IMR-90 (cell line): ENCODE data around the gene DPH2. TPM values are rescaled to one million over a fixed set of nuclear protein-coding genes. Genes with fewer than 3 reads are reported as not detected.

Experiments used
- ATAC-seq: fragments of 200-7000 bp; cut with Tn5 transposase; 2 replicates; pipeline ENCODE4 v1.9.1; 2020; ENCODE audit warnings: low read depth, mild to moderate bottlenecking, moderate library complexity
- BruUV-seq: library from RNA; stranded (reverse); fragments of 400-500 nt; replicated peaks from 2 replicates; lab custom pipeline; 2021; lab: Mats Ljungman, UMichigan
- CTCF ChIA-PET: fragments of 300-600 bp; formaldehyde crosslinking; extraction: SDS; loops from one replicate; lab custom pipeline; 2021; ENCODE audit warnings: antibody characterized with exemption; lab: Yijun Ruan, JAX
- POLR2A ChIA-PET: fragments of 300-600 bp; sonication (Branson Sonifier 250); formaldehyde crosslinking; loops from one replicate; lab custom pipeline; 2022; ENCODE audit warnings: antibody characterized with exemption; ENCODE audit not compliant: unreplicated experiment; lab: Charles Lee
- DNase-seq: peaks from one replicate; pipeline ENCODE4 v3.0.0; 2013
- H2AFZ ChIP-seq: replicated peaks from 2 replicates; pipeline ENCODE3; 2013; ENCODE audit warnings: low read length, mild to moderate bottlenecking; ENCODE audit not compliant: poor library complexity
- H2AK5ac ChIP-seq: 2 replicates; pipeline ENCODE4 v1.6.1; 2013; ENCODE audit warnings: low read depth, low read length, inconsistent platforms
- H2AK9ac ChIP-seq: replicated peaks from 2 replicates; pipeline ENCODE3; 2013; ENCODE audit warnings: mild to moderate bottlenecking, low read depth, low read length, moderate library complexity; ENCODE audit not compliant: poor library complexity
- H2BK120ac ChIP-seq: 2 replicates; pipeline ENCODE4 v1.6.1; 2013; ENCODE audit warnings: low read depth, low read length, inconsistent platforms
- H2BK15ac ChIP-seq: 3 replicates; pipeline ENCODE4 v1.6.1; 2013; ENCODE audit warnings: low read depth, low read length, inconsistent platforms
- H2BK20ac ChIP-seq: 2 replicates; pipeline ENCODE4 v1.6.1; 2013; ENCODE audit warnings: low read depth, mild to moderate bottlenecking, inconsistent platforms, low read length, moderate library complexity
- H2BK5ac ChIP-seq: 2 replicates; pipeline ENCODE4 v1.6.1; 2013; ENCODE audit warnings: mild to moderate bottlenecking, low read depth, low read length, inconsistent platforms; ENCODE audit not compliant: poor library complexity, severe bottlenecking
- H3K14ac ChIP-seq: replicated peaks from 2 replicates; pipeline ENCODE4 v1.6.1; 2013; ENCODE audit warnings: low read depth, low read length, inconsistent platforms
- H3K18ac ChIP-seq: 2 replicates; pipeline ENCODE4 v1.6.1; 2013; ENCODE audit warnings: low read depth, low read length, control low read depth
- H3K23ac ChIP-seq: 2 replicates; pipeline ENCODE4 v1.6.1; 2013; ENCODE audit warnings: low read depth, low read length, inconsistent platforms
- H3K27ac ChIP-seq: 2 replicates; pipeline ENCODE4 v1.5.1; 2013; ENCODE audit warnings: mild to moderate bottlenecking, control low read depth, low read length; ENCODE audit not compliant: insufficient read depth
- H3K27me3 ChIP-seq: 2 replicates; pipeline ENCODE4 v1.6.1; 2013; ENCODE audit warnings: low read length; ENCODE audit not compliant: control insufficient read depth, insufficient read depth
- H3K36me3 ChIP-seq: 2 replicates; pipeline ENCODE4 v1.6.1; 2013; ENCODE audit warnings: low read length, mixed read lengths; ENCODE audit not compliant: control insufficient read depth, insufficient read depth
- H3K4ac ChIP-seq: 2 replicates; pipeline ENCODE4 v1.6.1; 2013; ENCODE audit warnings: low read depth, low read length, inconsistent platforms
- H3K4me1 ChIP-seq: 2 replicates; pipeline ENCODE4 v1.6.1; 2013; ENCODE audit warnings: low read length, mixed read lengths; ENCODE audit not compliant: control insufficient read depth, insufficient read depth
- H3K4me2 ChIP-seq: 2 replicates; pipeline ENCODE4 v1.6.1; 2013; ENCODE audit warnings: low read depth, mild to moderate bottlenecking, control low read depth, low read length, moderate library complexity
- H3K4me3 ChIP-seq: 2 replicates; pipeline ENCODE4 v1.5.1; 2013; ENCODE audit warnings: low read depth, mild to moderate bottlenecking, control low read depth, low read length, moderate library complexity; ENCODE audit not compliant: insufficient read depth
- H3K56ac ChIP-seq: 2 replicates; pipeline ENCODE4 v1.6.1; 2013; ENCODE audit warnings: low read length, inconsistent platforms; ENCODE audit not compliant: insufficient read depth; ENCODE audit errors: extremely low read depth
- H3K79me1 ChIP-seq, 2 experiments: 2 replicates each; pipeline ENCODE4 v1.6.1; 2013; ENCODE audit warnings: low read length in 2 of 2, inconsistent platforms in 1 of 2, low read depth in 1 of 2
- H3K9ac ChIP-seq: 2 replicates; pipeline ENCODE4 v1.6.1; 2013; ENCODE audit warnings: low read depth, low read length, control low read depth
- H3K9me1 ChIP-seq: 2 replicates; pipeline ENCODE4 v1.6.1; 2013; ENCODE audit warnings: low read length, inconsistent platforms; ENCODE audit not compliant: insufficient read depth
- H3K9me3 ChIP-seq: 2 replicates; pipeline ENCODE4 v1.6.1; 2013; ENCODE audit warnings: low read length; ENCODE audit not compliant: control insufficient read depth, insufficient read depth
- H4K20me1 ChIP-seq: 2 replicates; pipeline ENCODE4 v1.6.1; 2013; ENCODE audit warnings: low read length, inconsistent platforms; ENCODE audit not compliant: insufficient read depth
- H4K5ac ChIP-seq: 2 replicates; pipeline ENCODE4 v1.6.1; 2013; ENCODE audit warnings: mild to moderate bottlenecking, low read depth, low read length, control low read depth
- H4K8ac ChIP-seq, 2 experiments: 2 replicates each; pipeline ENCODE4 v1.6.1; 2013; ENCODE audit warnings: low read depth in 2 of 2, low read length in 2 of 2, control low read depth in 1 of 2, inconsistent platforms in 1 of 2
- H4K91ac ChIP-seq: 2 replicates; pipeline ENCODE4 v1.6.1; 2013; ENCODE audit warnings: low read depth, low read length, inconsistent platforms; ENCODE audit not compliant: insufficient read depth
- BHLHE40 ChIP-seq: fragments of 150-350 bp; IDR thresholded peaks from 2 replicates; pipeline ENCODE4 v1.6.1; 2016; ENCODE audit warnings: mild to moderate bottlenecking, low read depth, low read length
- CEBPB ChIP-seq: IDR thresholded peaks from 2 replicates; pipeline ENCODE4 v1.6.1; 2012; ENCODE audit warnings: low read depth, low read length, improper control_type of control experiment
- MAZ ChIP-seq: IDR thresholded peaks from 2 replicates; pipeline ENCODE4 v1.6.1; 2012; ENCODE audit warnings: low read depth, mild to moderate bottlenecking, low read length, improper control_type of control experiment, moderate library complexity, borderline replicate concordance
- NFE2L2 ChIP-seq: fragments of 150-350 bp; IDR thresholded peaks from 2 replicates; pipeline ENCODE4 v1.6.1; 2016; ENCODE audit warnings: low read depth, mild to moderate bottlenecking, low read length
- POLR2A ChIP-seq: IDR thresholded peaks from 2 replicates; pipeline ENCODE4 v1.6.1; 2012; ENCODE audit warnings: mild to moderate bottlenecking, low read depth, low read length
- RAD21 ChIP-seq: IDR thresholded peaks from 2 replicates; pipeline ENCODE4 v1.6.1; 2012; ENCODE audit warnings: low read length, improper control_type of control experiment
- WGBS, 2 experiments: methylation state at CpG; one replicate each; pipeline versions ENCODE4 v1.1.5 to v1.1.7; 2013; ENCODE audit warnings: missing lambda C conversion rate in 2 of 2; ENCODE audit not compliant: insufficient read length in 1 of 2; ENCODE audit errors: extremely low coverage in 2 of 2; 5-methylcytosine and 5-hydroxymethylcytosine counted together
- dilution Hi-C: fragments of 300-500 bp; cut with HindIII; formaldehyde crosslinking; loops from one replicate; pipeline ENCODE4 v1.14.3; 2018; ENCODE audit warnings: low sequenced_read_pairs; ENCODE audit not compliant: unreplicated experiment
- in situ Hi-C: fragments of 300-500 bp; cut with MboI; formaldehyde crosslinking; loops from 3 replicates; pipeline ENCODE4 v1.14.3; 2019; ENCODE audit warnings: low sequenced_read_pairs, inconsistent platforms, mixed read lengths
- intact Hi-C: fragments of 100-400 bp; cut with micrococcal nuclease; formaldehyde crosslinking; loops from 2 replicates; pipeline ENCODE4 v1.10.0; 2022
- polyA plus RNA-seq, 3 experiments: library from polyadenylated mRNA; depleted of rRNA; stranded (reverse); fragments of >200 nt; gene quantifications; 2 replicates each; pipeline ENCODE4 v1.2.3, GENCODE V29; 2012; ENCODE audit warnings: low replicate concordance in 1 of 3
- total RNA-seq: library from RNA; depleted of rRNA; stranded (reverse); fragments of >200 nt; gene quantifications from 2 replicates; pipeline ENCODE4 v1.2.3, GENCODE V29; 2012
- TF ChIP-seq, protein P1 (sequence below): fragments of 150-350 bp; IDR thresholded peaks from 2 replicates; pipeline ENCODE4 v1.6.1; 2017; ENCODE audit warnings: mild to moderate bottlenecking, antibody characterized with exemption, low read length, low read depth

The DPH2 gene
- total and polyA plus RNA-seq, 2 of the 4 experiments (the other 2 are of a cell fraction): 21.0 to 32.2 TPM

DNA sequence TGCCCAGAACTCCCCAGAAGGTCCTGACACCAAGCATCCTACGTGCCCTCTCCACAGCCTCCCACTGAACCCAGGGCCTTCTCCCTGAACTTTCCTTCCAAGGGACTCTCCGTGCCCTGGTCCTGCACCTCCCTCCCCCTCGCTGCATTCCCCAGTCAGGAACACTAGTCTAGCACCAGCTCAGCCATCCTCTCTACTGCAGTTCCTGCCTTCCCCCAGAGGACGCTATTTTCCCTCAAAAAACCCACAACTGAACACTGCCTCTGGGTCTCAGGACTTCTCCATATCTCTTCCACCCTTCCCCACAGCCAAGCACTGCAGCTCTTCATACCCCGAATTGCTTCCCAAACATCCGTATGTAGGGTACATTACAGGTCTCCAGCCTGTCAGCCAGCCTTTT is 48.8 kb upstream of the DPH2 start (continued):
- TF ChIP-seq BHLHE40: no peak
- TF ChIP-seq MAZ: no peak
- TF ChIP-seq NFE2L2: no peak

DNA sequence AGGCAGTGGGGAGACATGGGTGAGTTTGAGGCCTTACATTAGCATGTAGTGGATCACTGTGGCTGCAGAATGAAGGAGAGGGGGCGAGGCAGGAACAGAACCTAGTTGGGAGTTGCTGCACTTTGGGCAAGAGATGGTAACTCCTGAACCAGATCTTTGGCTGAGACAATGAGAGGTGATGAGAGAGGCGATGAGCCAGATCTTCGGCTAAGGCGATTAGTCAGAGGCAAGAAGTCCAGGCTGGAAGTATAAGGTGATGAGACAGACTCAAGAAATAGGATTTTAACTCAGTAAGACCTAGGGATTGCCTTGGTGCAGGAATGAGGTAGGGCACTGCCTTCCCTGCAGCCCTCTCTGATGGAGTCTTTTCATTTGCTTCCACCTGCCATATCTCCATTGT is 45.3 kb upstream of the DPH2 start:
- Histone ChIP-seq H3K79me1 (0 out of 4 replicates have a peak, but pooled peaks cover 0 to 4% of the 10 kb centered on the region in 2 experiments), H3K4me1 (peaks cover 1% of the 10 kb centered on the region; the same call in 1 of the 2 replicates), H2AK5ac (no peak overlapping the region), H3K27me3 (no peaks in the 10 kb centered on the region), H2BK5ac (no peak overlapping the region), H4K5ac (no peak overlapping the region), H4K91ac (no peak overlapping the region), H3K23ac (no peak overlapping the region; the same call in 1 of the 2 replicates), H3K4ac (no peak overlapping the region), H3K9me3 (peaks cover 1% of the 10 kb centered on the region), H2BK20ac (no peak overlapping the region), H2BK120ac (no peak overlapping the region), H3K14ac (no peak overlapping the region), H3K56ac (no peak overlapping the region), H3K27ac (no peak overlapping the region), H4K8ac (no peak overlapping the region), H3K9ac (no peak overlapping the region), H2AK9ac (no peak overlapping the region), H4K20me1 (no peaks in the 10 kb centered on the region), H3K9me1 (peaks cover 22% of the 10 kb centered on the region; the same call in 1 of the 2 replicates), H2BK15ac (no peak overlapping the region), H3K4me2 (no peak overlapping the region), H3K36me3 (peaks cover 6% of the 10 kb centered on the region), H2AFZ (no peak overlapping the region), H3K18ac (no peak overlapping the region), H3K4me3 (no peak overlapping the region)
- ChIA-PET POLR2A (no interaction called here), CTCF (interaction anchor here (0.6 kb wide), 1 partner anchor 161 kb away, joined by 3 read pairs; no protein-coding TSS in a partner anchor)
- TF ChIP-seq POLR2A: no peak
- TF ChIP-seq, protein P1, sequence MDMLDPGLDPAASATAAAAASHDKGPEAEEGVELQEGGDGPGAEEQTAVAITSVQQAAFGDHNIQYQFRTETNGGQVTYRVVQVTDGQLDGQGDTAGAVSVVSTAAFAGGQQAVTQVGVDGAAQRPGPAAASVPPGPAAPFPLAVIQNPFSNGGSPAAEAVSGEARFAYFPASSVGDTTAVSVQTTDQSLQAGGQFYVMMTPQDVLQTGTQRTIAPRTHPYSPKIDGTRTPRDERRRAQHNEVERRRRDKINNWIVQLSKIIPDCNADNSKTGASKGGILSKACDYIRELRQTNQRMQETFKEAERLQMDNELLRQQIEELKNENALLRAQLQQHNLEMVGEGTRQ: no peak
- no peak for TF ChIP-seq RAD21
- no peak for TF ChIP-seq CEBPB
- DNase-seq (peak; percentile 26), ATAC-seq (no peak)
- dilution Hi-C loops (no loop called here), in situ Hi-C loops (no loop called here), intact Hi-C loops (no loop called here)
- WGBS, 2 experiments: 82% methylated on average over 4 of the region's 4 CpGs; no CpG with 5 or more reads in 1 of the 2 experiments
- no TSS peak for BruUV-seq
